Activated effector memory CD4-positive, alpha-beta T cell treated with anti-CD3 and anti-CD28 coated beads, Interleukin-2, amount 50 U/mL, for 16 hours (primary cell): ENCODE data around the gene GALNT12.

Source experiments
- DNase-seq: peaks from one replicate; pipeline ENCODE4 v3.0.0-alpha.2; 2020

Gene GALNT12

DNA sequence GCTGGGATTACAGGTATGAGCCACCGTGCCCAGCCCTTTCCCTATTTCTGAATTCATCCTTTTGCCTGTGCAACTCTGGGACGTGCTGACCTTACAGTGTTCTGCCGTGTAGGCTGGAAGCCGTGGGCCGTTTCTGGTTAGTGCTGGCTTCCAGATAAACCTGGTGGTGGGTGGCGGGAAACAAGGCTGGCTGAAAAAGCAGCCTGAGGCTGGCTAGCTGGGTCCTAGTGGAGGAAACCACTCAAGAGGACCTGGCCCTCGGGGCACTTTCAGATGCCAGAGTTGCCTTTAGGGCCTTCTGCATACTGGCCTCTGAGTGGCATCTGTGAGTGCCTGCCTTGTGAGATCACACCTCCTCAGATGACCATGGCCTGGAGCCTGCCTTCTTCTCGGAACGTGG is 26.9 kb downstream of the GALNT12 start:
- no peak for DNase-seq

DNA sequence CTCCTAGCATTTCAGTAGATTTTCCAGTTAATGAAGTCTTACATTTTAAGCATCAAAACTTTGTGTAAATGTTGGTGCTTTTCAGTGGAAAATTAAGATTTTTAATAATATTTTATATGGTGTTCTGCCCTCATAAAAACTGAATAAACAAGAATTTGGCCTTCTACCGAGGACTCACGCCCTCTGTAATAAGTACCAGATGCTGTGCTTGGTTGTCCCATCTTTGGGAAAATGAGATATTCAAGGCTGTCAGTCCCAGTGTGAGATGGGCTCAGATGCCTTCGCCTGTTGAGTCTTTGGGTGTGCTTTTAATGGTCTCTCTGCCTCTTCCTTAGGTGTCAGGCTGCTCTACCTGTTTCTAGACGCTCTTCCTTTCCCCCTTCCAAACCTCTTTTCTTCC is 28.7 kb downstream of the GALNT12 start:
- no peak for DNase-seq

DNA sequence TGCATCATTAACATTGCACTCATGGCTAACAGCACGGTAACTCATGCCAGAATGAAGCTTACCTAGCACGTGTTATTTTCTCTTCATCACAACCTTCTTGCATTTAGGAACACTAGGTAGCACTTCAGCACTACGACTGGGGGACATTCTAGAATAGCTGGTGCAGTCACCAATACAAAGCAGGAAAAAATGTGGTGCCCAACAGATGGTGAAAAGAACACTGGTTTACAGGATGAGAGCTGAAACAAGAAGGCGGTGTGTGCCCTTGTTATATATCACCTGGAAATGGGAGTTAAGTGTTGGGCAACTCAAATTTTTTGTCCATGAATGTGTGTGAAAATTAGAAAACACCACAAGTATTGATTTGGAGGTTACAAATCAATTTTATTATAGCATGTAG is 30.0 kb downstream of the GALNT12 start:
- DNase-seq, result no peak

DNA sequence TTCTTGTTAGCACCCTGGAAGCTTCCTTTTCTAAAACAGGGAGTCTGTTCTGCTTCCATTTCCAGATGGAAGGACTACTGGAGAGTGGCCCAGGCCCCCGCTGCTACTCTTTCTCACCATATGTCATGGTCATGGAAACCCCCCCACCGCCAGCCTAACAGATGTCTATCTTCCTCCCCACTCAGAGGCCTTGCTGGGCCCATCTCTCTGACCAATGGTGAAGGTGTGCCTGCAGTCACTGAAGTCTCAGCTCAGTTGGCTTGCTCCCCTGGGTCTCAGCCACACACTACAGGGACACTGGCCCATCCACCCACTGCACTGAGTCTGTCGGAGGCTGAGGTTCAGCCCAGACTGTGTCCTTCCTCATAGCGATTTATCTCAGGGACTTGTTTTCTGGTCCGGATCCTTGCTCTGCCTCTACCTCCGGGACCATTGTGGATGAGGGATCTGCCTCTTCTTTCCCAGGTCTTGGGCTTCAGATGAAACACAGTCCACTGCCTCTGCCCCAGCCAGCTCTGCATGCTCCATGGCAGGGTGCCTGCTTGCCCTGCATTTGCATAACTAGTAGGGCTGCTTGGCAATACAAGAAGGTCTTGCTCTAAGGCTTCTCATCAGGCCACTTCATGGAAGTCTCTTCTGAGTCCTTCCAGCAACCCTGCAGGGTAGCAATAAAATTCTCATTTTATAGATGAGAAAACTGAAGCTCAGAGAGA is 30.8 kb downstream of the GALNT12 start:
- no peak for DNase-seq

DNA sequence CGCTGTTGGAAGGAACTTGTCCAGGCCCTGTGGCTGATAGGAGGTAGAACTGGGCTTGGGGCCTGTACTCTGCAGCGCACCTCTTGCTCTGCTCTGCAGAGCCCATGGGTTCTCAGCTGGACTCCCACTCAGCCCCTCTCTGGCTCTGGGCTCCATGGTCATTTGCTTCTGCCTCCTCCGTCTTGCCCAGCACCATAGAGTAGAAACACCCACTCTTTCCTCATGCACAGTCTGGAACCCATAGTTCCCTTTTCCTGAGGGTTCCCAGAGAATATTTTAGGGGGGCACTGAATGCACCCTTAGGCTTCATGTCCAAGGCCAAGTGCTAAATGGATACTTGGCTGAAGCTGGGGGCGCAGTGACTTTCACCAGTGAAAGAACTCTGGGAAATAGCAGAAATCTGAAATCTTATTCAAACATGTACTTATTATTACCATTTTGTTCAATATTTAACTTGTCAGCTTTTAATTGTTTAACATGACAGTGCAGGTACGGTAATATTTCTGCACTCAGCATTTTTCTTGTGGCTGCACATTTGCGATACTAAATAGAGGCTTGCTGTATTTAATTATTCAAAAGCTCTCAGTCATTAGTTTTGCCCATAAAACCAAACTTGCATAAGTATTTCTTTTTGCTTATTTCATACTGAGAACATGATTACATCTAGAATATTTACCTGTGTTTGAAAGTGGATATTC is 31.5 kb downstream of the GALNT12 start:
- DNase-seq, result no peak

DNA sequence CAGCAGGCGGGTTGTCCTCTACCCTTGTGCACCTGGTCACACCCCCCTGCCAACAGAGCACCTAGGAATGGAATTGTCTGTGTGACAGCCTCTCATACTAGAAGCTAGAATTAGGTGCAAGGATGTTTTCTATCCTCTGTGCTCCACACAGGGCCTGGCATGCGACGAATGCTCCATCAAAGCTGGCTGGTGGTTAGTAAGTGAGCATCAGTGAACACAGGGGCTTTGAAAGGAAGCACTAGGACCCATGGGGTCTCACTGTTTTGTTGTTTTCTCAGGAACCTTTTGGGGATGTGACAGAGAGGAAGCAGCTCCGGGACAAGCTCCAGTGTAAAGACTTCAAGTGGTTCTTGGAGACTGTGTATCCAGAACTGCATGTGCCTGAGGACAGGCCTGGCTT is 32.3 kb downstream of the GALNT12 start:
- DNase-seq, result no peak

DNA sequence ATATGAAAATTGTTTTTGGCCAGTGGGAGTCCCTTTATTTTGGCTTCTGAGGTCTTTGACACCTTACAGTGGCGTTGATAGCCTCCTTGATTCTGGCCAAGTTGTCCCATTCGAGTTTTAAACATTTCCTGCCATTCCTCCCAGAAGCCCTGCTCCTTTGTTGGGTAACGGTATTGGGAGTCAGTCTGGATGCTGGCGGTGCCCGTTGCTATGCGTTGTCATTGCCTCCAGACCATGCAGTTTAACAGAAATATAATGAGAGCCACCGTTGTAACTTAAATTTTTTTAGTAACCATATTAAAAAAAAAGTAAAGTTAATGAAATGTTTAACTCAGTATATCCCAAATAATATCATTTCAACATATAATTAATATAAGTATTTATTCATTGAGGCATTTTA is 35.0 kb downstream of the GALNT12 start:
- DNase-seq, result no peak

DNA sequence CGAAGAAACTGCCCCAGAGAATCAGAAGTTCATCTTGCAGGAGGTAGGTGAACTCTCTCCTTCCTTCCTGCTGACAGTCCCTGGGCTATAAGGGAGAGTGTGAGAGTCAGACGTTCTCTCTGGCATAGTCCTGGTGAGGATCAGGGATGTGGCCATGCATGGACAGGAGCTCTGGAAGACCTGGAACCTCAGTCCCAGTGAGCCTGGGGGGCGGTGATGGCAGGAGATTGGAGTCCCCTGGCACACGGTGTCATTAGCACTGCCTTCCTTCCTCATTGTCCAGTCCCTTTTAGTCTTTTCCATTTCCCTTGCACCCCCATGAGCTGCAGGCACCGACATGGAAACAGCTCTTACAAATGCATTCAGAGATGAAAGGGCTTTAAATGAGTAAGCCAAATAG is 38.6 kb downstream of the GALNT12 start:
- DNase-seq, result no peak

DNA sequence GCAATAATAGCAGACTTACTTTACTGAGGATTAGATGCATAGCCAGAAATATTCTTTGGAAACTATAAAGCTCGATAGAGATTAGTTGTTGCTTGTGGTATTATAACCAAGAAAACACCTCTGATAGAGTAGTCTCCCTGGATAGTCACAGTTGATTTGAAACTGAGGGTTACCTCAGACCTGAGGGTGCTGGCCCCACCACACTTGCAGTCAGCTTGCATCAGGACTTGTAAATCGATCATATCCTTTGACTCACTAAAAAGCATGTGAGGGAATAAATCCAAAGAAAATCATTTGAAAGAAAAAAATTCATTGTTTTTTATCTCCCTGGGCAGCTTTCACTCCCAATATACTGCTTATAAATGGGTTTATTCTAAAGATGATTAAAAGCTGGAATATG is 39.4 kb downstream of the GALNT12 start:
- no peak for DNase-seq

DNA sequence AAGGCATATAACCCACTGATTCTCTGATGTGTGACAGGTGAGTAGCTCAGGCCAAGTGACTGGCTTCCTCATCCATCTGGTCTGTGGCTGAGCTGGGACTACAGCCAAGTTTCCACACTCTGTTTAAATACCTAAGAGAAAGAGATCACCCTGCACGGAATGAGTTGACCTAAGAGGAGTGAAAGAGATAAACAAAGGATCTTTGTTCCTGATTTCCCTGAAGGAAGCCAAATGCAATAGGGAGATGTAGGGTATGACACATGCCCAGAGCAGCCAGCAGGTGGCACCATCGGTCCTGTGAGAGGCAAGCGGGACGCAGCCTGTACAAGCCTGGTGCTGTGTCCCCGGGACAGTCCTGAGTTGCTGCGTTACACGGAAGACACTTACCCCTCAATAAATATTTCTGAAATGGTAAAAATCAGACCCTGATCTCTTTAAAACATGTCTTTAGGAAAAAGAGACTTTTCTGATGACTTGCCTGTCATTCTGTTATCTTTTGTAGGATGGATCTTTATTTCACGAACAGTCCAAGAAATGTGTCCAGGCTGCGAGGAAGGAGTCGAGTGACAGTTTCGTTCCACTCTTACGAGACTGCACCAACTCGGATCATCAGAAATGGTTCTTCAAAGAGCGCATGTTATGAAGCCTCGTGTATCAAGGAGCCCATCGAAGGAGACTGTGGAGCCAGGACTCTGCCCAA is 41.1 kb downstream of the GALNT12 start:
- peak; percentile 89 for DNase-seq

DNA sequence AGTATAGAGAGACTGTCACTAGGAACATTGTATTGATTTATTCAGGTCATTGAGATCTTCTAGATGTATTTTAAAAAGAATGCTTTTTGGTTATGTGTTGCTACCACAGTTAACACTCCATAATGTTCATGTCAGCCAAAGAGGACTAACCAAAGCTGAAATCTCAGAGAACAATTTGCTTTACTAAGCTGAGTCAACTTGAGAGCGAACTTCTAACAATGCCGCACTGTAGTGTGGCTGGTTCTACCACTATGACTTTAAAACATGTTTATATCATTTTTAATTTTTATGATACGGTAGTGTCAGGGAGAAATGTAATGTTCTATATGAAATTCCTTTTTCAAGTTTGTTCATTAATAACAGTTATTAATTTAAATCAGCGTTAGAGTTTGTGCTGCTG is 42.1 kb downstream of the GALNT12 start:
- no peak for DNase-seq

DNA sequence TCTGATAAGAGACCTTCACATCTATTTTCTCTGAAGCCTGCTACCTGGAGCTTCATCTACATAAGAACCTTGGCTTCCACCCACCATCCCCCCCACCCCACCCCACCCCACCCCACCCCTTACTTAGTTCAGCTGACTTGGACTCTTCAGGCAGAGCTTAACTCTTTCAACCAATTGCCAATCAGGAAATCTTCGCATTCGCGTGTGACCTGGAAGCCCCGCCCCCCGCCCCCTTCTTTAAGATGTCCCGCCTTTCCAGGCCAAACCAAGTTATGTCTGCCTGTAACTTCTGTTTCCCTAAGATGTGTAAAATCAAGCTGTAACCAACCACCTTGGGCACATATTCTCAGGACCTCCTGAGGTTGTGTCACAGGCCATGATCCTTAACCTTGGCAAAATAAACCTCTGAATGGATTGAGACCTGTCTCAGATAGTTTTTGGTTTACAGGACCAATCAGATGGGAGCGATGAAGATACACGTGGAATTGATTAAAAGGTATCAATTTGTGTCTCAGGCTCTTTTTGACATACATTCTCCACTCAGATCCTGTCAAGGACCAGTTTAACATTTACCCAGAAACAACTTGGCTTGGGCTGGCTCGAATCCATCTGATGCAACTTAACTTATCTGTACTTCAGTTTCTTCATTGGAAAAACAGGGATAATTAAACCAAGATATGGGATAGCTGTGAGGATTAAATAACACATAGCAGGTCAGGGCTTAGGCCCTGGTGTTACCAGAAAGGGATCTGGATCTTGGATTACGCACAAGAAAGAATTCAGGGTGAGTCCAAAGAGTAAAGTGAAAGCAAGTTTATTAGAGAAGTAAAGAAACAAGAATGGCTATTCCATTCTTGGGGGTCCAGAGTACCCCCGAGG is 43.6 kb downstream of the GALNT12 start:
- no peak for DNase-seq

DNA sequence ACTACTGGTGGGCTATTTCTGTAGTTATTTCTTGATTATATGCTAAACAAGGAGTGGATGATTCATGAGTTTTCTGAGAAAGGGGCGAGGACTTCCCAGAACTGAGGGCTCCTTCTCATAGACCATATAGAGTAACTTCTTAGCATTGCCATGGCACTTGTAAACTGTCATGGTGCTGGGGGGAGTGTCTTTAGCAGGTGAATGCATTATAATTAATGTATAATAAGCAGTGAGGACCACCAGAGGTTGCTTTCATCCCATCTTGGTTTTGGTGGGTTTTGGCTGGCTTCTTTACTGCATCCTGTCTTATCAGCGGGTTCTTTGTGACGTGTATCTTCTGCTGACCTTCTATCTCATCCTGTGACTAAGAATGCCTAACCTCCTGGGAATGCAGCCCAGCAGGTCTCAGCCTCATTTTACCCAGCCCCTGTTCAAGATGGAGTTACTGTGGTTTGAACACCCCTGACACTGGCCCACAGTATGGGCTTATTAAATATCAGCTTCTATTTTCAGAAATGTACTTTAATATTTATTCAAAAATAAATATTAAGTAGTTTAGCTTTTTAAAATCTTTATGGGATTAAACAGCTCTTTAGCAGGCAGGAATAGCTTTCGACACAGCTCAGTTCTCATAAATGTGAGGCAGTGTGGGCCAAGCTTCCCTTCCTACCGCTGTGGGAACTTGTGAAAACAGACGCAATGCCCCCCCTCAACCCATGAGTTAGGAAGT is 44.4 kb downstream of the GALNT12 start:
- no peak for DNase-seq

DNA sequence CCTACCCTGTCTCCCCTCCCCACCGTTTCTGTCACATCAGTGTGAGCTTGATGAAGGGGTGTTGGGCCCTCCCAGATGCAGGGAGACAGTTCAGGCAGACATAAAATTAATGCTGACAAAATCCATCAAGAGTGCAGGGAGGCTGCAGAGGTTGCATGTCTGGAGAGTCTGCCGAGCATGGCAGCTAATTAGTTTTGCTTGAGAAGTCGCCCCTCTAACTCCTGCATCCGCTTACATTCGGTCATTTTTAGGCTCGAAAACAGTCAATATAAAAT is 44.9 kb downstream of the GALNT12 start:
- DNase-seq, result no peak

DNA sequence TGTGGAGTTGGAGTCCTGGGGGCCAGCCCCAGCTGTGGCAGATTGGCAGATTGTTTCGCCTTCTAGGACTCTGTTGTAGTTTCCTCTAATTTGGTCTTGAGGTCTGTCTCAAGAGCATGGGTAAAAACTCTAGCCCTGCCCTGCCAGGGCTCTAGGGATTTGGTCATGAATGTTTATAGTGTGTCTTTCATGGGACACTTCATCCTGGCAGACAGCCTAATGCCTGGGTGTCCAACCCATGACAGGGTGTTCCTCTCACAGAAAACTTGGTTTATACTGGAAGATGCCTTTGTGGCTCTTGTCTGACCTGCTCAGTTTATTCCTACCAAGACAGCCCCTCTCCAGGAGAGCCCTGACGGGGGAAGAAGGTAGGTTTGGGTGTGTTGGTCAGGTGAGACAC is 45.5 kb downstream of the GALNT12 start:
- DNase-seq, result no peak

DNA sequence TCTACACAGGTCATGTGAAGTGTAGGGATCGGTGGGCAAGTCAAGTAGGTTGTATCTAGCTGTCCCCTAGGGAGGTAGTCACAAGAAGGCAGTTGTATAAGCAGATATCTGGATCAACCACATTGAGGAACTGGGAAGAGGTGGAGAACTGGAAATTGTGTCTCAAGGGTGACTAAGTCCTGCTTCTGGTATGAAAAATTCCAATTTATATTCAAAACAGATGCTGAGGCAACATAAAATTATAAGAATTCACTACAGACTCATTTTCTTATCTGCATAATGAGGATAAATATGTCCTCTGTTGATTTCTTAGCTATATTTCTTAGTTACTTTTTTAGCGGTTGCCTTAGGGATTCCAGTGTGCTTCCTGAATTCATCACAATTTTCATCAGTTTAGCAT is 46.8 kb downstream of the GALNT12 start:
- DNase-seq, result no peak

DNA sequence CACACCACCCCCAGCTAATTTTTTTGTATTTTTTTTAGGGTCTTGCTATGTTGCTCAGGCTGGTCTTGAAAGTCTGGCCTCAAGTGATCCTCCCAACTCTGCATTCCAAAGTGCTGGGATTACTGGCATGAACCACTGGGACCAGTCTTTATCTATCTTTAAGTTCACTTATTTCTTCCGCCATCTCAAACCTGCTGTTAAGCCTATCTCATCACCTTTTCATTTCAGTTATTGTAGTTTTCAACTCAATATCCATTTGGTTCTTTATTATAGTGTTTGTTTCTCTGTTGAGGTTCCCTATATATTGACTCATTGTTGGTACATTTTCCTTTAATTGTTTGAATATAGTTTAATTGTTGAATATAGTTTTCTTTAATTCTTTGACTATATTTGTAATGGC is 48.1 kb downstream of the GALNT12 start:
- DNase-seq, result no peak

DNA sequence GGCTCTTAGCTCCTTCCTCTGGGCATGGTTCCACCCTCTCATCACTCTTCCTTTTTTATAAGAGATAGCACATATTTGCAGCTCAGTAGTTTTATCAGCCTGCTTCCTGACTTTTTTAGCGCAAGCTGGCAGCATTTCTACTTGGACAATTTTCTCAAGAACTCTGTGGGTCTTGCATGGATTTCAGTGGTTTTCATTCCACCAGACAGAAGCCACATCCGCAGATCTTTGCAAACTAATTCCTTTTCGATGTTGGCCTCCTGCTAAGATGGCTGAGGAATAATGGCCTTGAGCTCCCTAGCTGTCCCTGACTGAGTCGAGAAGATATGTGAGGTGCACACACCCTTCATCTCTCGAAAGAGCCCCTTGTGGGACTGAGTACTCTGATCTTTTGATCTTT is 49.5 kb downstream of the GALNT12 start:
- DNase-seq, result no peak

DNA sequence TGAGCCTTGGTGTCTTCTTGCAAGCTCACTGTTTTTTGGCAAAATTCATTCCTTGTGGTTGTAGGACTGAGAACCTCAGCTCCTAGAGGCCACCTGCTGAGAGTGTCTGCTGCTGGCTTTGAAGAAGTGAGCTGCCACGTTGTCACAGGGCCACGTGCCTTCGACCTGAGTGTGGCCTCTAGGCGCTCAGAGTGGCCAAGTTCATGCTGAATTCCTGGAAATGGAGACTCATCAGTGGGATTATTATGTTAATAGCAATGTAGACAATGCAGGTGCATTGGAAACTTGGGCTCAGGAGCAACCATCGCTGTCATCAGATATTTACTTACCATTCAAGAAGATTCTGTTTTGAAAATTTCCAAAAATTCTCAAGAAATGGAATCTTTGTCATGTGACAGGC is 52.5 kb downstream of the GALNT12 start:
- DNase-seq, result no peak

DNA sequence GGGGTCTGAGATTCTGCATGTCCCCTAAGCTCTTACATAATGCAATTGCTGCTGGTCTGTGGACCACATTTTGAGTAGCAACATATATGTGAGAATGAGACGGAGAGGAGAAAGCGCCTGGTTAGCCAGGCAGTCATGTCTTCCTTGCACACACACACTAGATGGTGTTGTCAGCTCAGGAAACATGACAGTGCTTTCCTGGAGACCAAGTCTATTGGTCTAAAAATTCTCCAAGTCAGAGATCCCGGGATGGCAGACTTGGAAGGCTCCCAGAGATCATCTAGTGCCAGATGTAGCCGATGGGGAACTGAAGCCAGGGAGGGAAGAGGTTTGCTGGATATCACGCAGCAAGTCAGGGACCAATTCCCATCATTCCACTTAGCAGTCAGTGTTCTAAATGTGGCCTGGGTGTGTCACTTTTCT is 53.4 kb downstream of the GALNT12 start:
- no peak for DNase-seq

DNA sequence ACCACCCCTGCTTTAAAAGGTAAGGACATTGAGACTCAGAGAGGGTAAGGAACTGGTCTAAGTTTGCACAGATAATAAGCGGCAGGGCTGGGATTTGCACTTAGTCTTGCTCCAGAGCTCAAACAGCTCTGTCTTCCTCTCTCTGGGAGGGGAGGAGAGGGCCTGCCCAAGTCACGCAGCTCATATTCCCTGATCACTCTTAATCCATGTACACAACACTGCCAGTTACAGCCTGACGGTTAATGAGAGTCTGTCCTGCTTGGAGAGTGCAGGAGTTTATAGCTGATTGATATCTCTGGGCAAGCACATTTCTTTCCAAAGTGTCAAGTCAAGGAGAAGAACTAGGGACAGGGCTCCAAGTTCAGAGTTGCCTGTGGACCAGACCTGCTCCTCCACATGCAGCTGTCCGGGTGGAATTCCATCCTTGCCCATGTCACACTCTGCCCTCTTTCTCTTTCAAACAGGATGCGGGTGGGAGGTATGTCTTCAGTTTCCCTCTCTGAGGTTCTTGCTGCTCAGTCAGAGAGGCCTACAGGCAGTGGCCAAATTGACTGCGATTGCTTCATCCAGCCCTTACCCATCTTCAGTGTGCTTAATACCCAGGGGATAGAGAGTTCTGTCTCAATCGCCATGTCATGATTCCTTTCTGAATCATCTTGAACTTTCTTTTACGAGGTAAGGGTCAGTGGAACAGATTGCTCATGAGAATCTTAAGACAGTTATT is 54.5 kb downstream of the GALNT12 start:
- no peak for DNase-seq

DNA sequence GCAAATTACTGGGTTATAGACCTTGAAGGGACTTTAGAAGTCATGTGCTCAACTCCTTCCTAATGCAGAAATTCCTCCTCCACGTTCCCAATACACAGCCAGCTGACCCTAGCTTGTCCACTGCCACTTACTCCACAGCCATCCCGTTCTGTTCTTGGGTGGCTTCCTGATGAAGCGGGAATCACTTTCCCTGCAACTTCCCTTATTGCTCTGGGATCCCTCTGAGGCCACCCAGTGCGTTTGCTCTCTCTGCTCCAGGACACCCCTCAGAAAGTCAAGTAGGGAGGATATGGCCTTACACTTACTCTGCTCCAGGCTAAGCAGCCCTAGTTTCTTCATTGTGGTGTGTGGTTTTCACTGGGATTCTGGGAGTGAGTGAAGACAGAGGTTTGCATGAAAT is 55.5 kb downstream of the GALNT12 start:
- no peak for DNase-seq
